GM13977 (cell line): Measurements from ENCODE around the gene NTN4.

Source experiments
- DNase-seq: peaks from one replicate; pipeline ENCODE4 v3.0.0; 2012; ENCODE audit warnings: low spot score
- in situ Hi-C: fragments of 300-500 bp; cut with MboI; formaldehyde crosslinking; loops from one replicate; pipeline ENCODE4 v1.12.0; 2022; ENCODE audit warnings: low sequenced_read_pairs, low pct_unique_long_range_greater_than_20kb, mixed read lengths, inconsistent platforms; ENCODE audit not compliant: unreplicated experiment
- TF ChIP-seq, protein P1 (sequence below): IDR thresholded peaks from 2 replicates; pipeline ENCODE4 v1.5.1; 2012; ENCODE audit warnings: mild to moderate bottlenecking, control low read depth; ENCODE audit not compliant: insufficient read depth; ENCODE audit errors: extremely low read depth, missing control alignments

NTN4 gene

DNA sequence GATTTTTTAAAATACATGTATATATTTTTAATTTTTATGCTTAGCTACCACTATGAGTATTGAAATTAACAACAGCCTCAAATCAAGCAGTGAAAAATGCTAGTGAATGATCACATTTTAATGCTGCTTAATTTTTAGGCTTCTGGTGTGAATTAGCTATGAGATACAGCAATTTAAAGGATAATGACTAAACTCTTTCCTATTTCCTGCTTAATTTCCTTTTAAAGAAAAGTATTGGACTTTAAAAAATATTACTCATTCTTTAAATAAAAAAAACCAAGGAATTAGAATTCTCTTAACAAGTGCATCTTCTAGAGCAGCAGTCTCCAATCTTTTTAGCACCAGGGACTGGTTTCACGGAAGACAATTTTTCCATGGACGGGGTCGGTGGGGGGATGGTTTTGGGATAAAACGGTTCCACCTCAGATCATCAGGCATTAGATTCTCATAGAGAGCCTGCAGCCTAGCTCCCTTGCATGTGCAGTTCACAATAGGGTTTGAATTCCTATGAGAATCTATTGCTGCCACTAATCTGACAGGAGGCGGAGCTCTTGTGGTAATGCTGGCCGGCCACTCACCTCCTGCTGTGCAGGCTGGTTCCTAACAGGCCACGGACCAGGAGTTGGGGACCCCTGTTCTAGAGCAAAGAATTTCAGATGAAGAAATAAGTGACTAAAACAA is 18.6 kb upstream of the NTN4 start:
- no peak for DNase-seq
- in situ Hi-C loops, result no loop called here
- TF ChIP-seq, protein P1, sequence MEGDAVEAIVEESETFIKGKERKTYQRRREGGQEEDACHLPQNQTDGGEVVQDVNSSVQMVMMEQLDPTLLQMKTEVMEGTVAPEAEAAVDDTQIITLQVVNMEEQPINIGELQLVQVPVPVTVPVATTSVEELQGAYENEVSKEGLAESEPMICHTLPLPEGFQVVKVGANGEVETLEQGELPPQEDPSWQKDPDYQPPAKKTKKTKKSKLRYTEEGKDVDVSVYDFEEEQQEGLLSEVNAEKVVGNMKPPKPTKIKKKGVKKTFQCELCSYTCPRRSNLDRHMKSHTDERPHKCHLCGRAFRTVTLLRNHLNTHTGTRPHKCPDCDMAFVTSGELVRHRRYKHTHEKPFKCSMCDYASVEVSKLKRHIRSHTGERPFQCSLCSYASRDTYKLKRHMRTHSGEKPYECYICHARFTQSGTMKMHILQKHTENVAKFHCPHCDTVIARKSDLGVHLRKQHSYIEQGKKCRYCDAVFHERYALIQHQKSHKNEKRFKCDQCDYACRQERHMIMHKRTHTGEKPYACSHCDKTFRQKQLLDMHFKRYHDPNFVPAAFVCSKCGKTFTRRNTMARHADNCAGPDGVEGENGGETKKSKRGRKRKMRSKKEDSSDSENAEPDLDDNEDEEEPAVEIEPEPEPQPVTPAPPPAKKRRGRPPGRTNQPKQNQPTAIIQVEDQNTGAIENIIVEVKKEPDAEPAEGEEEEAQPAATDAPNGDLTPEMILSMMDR, result no peak

DNA sequence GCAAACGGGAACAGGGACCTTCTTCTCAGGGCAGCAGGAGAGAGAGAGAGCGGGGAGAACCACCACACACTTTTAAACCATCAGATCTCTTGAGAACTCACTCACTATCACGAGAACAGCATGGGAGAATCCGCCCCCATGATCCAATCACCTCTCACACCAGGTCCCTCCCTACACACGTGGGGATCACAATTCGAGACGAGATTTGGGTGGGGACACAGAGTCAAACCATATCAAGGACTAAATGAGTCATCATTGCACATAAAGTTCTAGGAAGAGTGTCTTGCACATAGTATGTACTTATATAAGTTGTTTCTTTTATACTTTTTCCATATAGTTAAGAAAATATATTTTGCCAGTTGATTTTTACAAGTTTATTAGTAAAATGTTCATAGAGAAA is 17.6 kb upstream of the NTN4 start:
- TF ChIP-seq, protein P1, result no peak
- in situ Hi-C loops, result no loop called here
- DNase-seq, result no peak

DNA sequence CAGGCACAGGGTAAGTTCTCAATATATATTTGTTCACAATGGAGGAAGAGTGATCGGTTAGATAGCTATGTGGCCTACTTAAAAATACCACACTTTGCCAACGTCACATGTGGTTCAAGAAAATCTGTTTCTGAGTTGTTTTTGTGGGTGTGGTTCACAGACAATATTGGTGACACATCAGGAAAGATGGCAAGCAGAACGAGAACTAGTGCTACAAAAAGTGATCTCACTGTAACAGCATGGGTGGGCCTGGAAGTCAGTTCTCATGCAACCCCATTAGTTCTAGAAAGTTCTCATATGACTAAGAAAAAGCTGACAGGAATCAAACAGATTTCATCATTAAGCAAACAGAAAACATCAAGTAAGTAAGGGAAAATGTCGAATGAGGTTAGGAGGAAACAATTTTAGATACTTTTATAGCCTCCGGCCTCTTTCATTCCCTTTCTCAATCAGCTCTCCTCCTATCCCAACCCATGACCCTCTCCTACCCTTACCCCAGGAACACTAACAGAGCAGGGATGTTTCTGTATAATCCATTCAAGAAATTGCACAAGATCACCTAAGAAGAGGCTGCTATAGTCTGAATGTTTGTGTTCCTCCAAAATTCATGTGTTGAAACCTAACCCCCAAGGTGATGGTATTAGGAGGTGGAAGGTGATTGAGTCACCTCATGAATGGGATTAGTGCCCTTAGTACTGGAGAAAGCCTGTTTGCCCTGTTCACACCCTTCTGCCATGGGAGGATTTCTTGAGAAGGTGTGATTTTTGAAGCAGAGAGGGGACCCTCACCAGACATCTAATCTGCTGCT is 15.5 kb upstream of the NTN4 start:
- in situ Hi-C loops, result no loop called here
- no peak for DNase-seq
- TF ChIP-seq, protein P1, result no peak

DNA sequence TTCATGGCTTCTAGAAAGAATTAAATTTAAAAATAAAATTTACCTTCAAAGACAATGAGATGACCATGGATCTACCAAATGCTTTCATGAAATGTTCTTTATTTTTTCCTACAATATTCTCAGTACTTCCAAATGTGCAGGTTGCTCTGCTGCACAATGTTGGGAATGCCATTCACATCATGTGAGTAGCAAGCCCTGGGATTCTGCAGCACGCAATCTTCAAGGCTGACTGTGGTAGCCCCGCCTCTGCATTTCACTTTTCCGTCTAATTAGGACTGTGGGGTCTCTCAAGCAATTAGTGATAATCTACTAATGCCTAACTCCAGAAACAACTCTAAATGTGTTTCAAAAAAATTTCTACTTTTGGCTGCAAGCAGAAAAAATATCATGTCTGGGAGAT is 13.7 kb upstream of the NTN4 start:
- in situ Hi-C loops, result no loop called here
- no peak for DNase-seq
- TF ChIP-seq, protein P1, result no peak

DNA sequence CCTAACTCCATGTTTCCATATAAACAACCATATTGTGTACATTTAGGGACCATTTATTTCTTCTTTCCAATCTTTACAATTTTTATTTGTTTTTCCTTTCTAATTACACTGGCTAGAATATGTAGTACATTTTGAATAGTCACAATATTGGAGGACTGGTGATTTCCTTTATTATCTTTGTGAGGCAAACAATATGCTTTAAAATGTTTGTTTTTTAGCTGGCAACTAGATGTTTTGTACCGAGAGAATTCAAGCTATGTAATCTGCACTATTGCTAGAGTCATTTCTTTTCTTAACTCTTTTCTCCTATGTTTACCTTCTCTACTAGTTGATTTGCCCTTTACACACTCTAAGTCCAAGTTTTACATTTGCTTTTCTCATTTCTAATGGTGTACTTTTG is 13.3 kb upstream of the NTN4 start:
- no peak for DNase-seq
- in situ Hi-C loops, result no loop called here
- TF ChIP-seq, protein P1, result no peak

DNA sequence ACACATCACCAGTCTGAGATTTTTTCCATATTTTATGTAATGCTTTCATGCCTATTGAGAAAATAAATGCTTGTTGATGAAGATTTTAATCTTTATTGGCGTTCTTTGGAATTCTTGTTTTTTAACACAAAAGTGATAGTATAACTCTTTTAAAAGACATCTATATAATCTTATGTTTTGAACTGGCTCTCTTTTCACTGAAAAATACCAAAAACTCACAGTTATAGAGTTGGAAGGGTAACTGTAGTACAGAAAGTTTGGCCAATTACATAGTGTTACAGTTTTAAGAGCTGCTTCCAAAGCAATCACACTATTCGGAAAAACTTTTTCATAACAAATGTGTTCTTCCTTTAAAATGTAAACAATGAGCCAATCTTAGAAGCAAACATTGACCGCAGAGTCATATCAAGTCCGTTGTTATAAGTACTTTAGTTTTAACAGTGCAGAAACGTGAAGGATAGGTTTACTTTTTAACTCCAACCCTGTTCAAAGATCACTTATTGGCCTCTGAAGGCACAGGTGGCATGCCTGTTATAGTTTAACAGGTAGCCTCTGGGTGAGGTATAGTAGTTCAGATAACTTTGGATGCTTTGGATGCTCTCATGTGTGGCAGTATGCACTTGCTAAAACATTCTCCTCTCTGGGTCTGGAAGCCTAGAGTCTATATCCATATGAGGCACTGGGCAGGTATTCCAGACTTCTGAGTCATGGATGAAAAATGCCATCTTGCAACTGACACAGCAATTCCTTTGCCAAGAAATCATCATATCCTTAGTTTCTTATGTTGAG is 12.1 kb upstream of the NTN4 start:
- TF ChIP-seq, protein P1, result no peak
- DNase-seq, result no peak
- in situ Hi-C loops, result no loop called here
